ENCODE data around the gene CDC42BPA.

CDC42BPA gene

GRCh38 chr1:226988334-226988666 lies 330.0 kb downstream of the CDC42BPA start:
- TF ChIP-seq CTCF (IDR thresholded peaks at IDR 0.05; ENCODE audit: borderline replicate concordance, insufficient read depth, low read depth, low read length) = no peak
- H3K4me3 ChIP-seq (ENCODE audit: low read depth, low read length) = no peak overlapping the region

GRCh38 chr1:226987623-226988333 lies 330.5 kb downstream of the CDC42BPA start:
- TF ChIP-seq CTCF (IDR thresholded peaks at IDR 0.05; ENCODE audit: borderline replicate concordance, insufficient read depth, low read depth, low read length) = no peak
- H3K4me3 ChIP-seq (ENCODE audit: low read depth, low read length) = no peak overlapping the region

- TF ChIP-seq CTCF (IDR thresholded peaks at IDR 0.05; ENCODE audit: borderline replicate concordance, insufficient read depth, low read depth, low read length) = no peak
- H3K4me3 ChIP-seq (ENCODE audit: low read depth, low read length) = no peak overlapping the region
Measured at GRCh38 chr1:226987179-226987536, 331.1 kb downstream of the CDC42BPA start.

- TF ChIP-seq CTCF (IDR thresholded peaks at IDR 0.05; ENCODE audit: borderline replicate concordance, insufficient read depth, low read depth, low read length) = no peak
- H3K4me3 ChIP-seq (ENCODE audit: low read depth, low read length) = no peak overlapping the region
Measured at GRCh38 chr1:226986496-226987178, 331.7 kb downstream of the CDC42BPA start.

GRCh38 chr1:226985839-226986463 lies 332.3 kb downstream of the CDC42BPA start:
- H3K4me3 ChIP-seq (ENCODE audit: low read depth, low read length) = no peak overlapping the region
- no peak for TF ChIP-seq CTCF (IDR thresholded peaks at IDR 0.05; ENCODE audit: borderline replicate concordance, insufficient read depth, low read depth, low read length)

GRCh38 chr1:226985239-226985838 lies 333.0 kb downstream of the CDC42BPA start:
- TF ChIP-seq CTCF (IDR thresholded peaks at IDR 0.05; ENCODE audit: borderline replicate concordance, insufficient read depth, low read depth, low read length) = no peak
- H3K4me3 ChIP-seq (ENCODE audit: low read depth, low read length) = no peak overlapping the region

Measured in GM12875 (cell line).